Measurements from ENCODE around the gene COL24A1. TPM values are rescaled to one million over a fixed set of nuclear protein-coding genes. Genes with fewer than 3 reads are reported as not detected.

Gene COL24A1
- total and polyA plus RNA-seq, 2 of the 13 experiments (the other 11 are each of a cell fraction or from before 2014, with no cell fraction given) = 0.04 to 0.13 TPM

DNA sequence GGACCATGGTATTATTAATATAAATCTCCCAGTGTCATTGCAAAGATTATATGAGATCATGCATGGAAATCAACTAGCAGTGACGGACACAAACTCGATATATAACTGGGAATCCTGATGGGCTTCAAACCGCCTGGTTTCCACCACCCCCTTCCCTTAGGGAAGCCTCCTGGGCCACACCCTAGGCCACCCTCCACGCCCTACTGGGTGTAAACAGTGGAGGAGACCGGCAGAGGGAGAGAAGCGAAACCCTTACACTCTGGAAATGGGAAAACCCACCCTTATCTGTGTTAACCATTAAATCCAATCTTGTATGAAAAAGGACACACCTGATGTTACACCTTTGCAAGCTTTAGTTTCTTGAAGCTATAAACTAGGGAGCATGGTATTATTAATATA is 447.7 kb downstream of the COL24A1 start (continued):
- TF ChIP-seq, protein P1, sequence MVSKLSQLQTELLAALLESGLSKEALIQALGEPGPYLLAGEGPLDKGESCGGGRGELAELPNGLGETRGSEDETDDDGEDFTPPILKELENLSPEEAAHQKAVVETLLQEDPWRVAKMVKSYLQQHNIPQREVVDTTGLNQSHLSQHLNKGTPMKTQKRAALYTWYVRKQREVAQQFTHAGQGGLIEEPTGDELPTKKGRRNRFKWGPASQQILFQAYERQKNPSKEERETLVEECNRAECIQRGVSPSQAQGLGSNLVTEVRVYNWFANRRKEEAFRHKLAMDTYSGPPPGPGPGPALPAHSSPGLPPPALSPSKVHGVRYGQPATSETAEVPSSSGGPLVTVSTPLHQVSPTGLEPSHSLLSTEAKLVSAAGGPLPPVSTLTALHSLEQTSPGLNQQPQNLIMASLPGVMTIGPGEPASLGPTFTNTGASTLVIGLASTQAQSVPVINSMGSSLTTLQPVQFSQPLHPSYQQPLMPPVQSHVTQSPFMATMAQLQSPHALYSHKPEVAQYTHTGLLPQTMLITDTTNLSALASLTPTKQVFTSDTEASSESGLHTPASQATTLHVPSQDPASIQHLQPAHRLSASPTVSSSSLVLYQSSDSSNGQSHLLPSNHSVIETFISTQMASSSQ (IDR thresholded peaks at IDR 0.05; ENCODE audit: low read depth) = peak; percentile 56
- TF ChIP-seq, protein P1 (CRISPR knock-in tag; IDR thresholded peaks at IDR 0.05; ENCODE audit: borderline replicate concordance) = no peak

DNA sequence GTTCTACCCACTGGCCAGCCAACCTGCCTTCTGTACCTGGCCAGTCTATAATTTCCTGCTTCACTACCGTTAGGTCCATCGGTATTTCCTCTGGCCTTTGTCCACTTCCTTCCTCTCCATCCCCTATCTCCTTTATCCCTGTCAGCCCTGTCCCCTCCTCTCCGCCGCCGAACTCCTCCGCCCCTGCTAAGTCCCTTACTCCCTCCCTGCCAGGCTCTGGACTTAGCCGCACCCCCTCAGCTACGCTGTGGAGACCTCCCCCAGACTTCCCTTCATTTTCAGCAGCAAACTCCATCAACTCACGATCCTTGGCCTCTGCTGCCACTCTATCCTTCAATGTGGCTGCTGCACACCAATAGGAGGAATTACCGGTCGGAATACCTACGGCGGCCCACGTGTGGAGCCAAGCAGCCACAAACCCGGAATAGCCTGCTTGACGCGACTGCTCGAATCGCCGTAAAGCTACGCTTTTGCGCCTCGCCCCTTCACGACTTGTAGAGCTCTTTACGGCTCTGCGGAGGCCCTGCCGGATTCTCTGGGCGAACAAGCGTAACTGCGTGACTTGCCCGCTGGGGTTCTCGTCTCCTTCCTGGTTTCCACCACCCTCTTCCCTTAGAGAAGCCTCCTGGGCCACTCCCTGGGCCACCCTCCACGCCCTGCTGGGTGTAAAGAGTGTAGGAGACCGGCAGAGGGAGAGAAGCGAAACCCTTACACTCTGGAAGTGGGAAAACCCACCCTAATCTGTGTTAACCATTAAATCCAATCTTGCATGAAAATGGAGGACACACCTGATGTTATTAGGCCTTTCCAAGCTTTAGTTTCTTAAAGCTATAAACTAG is 448.4 kb downstream of the COL24A1 start, which contains the start of gene ZNHIT6:
ZNHIT6 (minus strand) TSS at position 444 of the 839 bp plus-strand sequence; CDS start at position 295, 149 bp downstream.
- Histone ChIP-seq H3K36me3 (replicated peaks in 1 of 2; ENCODE audit: control insufficient read depth in 1 of 2, insufficient read depth in 2 of 2, low read length in 2 of 2) (peaks cover 1 to 8% of the 10 kb centered on the region in 2 experiments), H3K4me3 (replicated peaks in 1 of 3; ENCODE audit: insufficient read depth in 1 of 3, low read depth in 2 of 3, low read length in 3 of 3) (peak within 1 kb of the TSS; percentile 67 to 84 (median 77)), H3K27ac (ENCODE audit: extremely low read length, insufficient read depth, low read length) (peak within 1 kb of the TSS; percentile 83), H4K20me1 (ENCODE audit: insufficient read depth, low read length) (no peaks in the 10 kb centered on the region), H3K9me3 (ENCODE audit: low read length) (no peaks in the 10 kb centered on the region), H3K27me3 (ENCODE audit: control insufficient read depth in 1 of 2, insufficient read depth in 2 of 2, low read length in 2 of 2) (no peaks in the 10 kb centered on the region; a peak in 1 of 5 replicates), H3K4me2 (ENCODE audit: low read depth, low read length) (peak within 1 kb of the TSS; percentile 92), H3K79me2 (ENCODE audit: insufficient read depth, low read length) (peaks cover 28% of the 10 kb centered on the region), H2AFZ (ENCODE audit: low read length) (peak within 1 kb of the TSS; percentile 82), H3K9ac (ENCODE audit: insufficient read depth, low read depth, low read length) (peak within 1 kb of the TSS; percentile 76), H3K4me1 (ENCODE audit: insufficient read depth, low read length) (peaks cover 34% of the 10 kb centered on the region)
- ChIA-PET CTCF (ENCODE audit: low intra/inter-chr PET ratio, low total read pairs) (no interaction called here), POLR2A (interaction anchor here (0.7 to 1.6 kb wide), 24 partner anchors 9 to 1135 kb away, joined by 3 to 16 read pairs (median 3); partner anchors contain the start of genes BCL10, C1orf52 and CCN1)
- BruUV-seq (replicated peaks) = TSS peak; percentile 79
- in situ Hi-C loops (cut with HindIII; ENCODE audit: extremely low pct_ligation_motif_present, low pct_unique_long_range_greater_than_20kb) = no loop called here
- DNase-seq (ENCODE audit: low spot score) = peak; percentile 95
- intact Hi-C loops (cut with micrococcal nuclease; ENCODE audit: unreplicated experiment) = loop anchor here (1.0 to 5.0 kb wide), 3 partner anchors 27 to 126 kb away; partner anchors contain the start of gene CCN1
- FAIRE-seq = peak; percentile 87
- ATAC-seq = peak; percentile 96
- 2% methylated on average over 20 of the region's 35 CpGs for WGBS (ENCODE audit: low lambda C conversion rate)
- 0 out of 2 replicates have a peak, but pooled peaks have one; percentile 44 for TF ChIP-seq MED13 (CRISPR knock-in tag; IDR thresholded peaks at IDR 0.05)
- 0 out of 2 replicates have a peak, but pooled peaks have one; percentile 37 for TF ChIP-seq KLF6 (CRISPR knock-in tag; IDR thresholded peaks at IDR 0.05)
- TF ChIP-seq DNMT1 (CRISPR knock-in tag; IDR thresholded peaks at IDR 0.05) = peak; percentile 74; the same call in 1 of the 2 replicates
- TF ChIP-seq FOXK2 (IDR thresholded peaks at IDR 0.05) = 0 out of 2 replicates have a peak, but pooled peaks have one; percentile 11
- no peak for TF ChIP-seq ZNF326 (CRISPR knock-in tag; IDR thresholded peaks at IDR 0.05; ENCODE audit: borderline replicate concordance)
- TF ChIP-seq, protein P2, sequence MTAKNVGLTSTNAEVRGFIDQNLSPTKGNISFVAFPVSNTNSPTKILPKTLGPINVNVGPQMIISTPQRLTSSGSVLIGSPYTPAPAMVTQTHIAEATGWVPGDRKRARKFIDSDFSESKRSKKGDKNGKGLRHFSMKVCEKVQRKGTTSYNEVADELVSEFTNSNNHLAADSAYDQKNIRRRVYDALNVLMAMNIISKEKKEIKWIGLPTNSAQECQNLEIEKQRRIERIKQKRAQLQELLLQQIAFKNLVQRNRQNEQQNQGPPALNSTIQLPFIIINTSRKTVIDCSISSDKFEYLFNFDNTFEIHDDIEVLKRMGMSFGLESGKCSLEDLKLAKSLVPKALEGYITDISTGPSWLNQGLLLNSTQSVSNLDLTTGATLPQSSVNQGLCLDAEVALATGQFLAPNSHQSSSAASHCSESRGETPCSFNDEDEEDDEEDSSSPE (CRISPR knock-in tag; IDR thresholded peaks at IDR 0.05) = peak; percentile 53; the same call in 1 of the 2 replicates
- no peak for TF ChIP-seq CHD2 (IDR thresholded peaks at IDR 0.05; ENCODE audit: low read depth, low read length)
- 0 out of 2 replicates have a peak, but pooled peaks have one; percentile 23 for TF ChIP-seq ZNF446 (CRISPR knock-in tag; IDR thresholded peaks at IDR 0.05)
- TF ChIP-seq SIN3A (IDR thresholded peaks at IDR 0.05; ENCODE audit: borderline replicate concordance, low read depth, low read length) = peak; percentile 85
- no peak; the same call in 1 of the 2 replicates for TF ChIP-seq SMC3 (IDR thresholded peaks at IDR 0.05; ENCODE audit: low read length)
- TF ChIP-seq, protein P3, sequence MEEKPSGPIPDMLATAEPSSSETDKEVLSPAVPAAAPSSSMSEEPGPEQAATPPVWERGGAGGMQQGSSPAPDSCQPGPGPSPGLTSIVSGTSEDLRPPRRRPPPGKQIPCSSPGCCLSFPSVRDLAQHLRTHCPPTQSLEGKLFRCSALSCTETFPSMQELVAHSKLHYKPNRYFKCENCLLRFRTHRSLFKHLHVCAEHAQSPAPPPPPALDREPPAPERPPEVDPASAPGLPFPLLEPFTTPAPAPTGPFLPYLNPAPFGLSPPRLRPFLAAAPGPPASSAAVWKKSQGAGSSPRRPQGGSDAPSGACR (CRISPR knock-in tag; IDR thresholded peaks at IDR 0.05) = peak; percentile 76; the same call in 1 of the 2 replicates
- TF ChIP-seq ZNF879 (CRISPR knock-in tag; IDR thresholded peaks at IDR 0.05) = no peak
